Activated gamma-delta T cell treated with anti-CD3 and anti-CD28 coated beads, Interleukin-2, amount 50 U/mL, for 16 hours (primary cell): ENCODE measurements around the gene TMEM91.
"Not testable (repeated sequence)": the region's sequence is repeated elsewhere in the genome, so short reads cannot be mapped to it uniquely, and the experiment has no call there.

Experiments
- DNase-seq: peaks from one replicate; pipeline ENCODE4 v3.0.0-alpha.2; 2020; ENCODE audit warnings: low read depth

Gene TMEM91

GRCh38 chr19:41381536-41381935, 5.2 kb downstream of the TMEM91 start:
- not testable (repeated sequence) for DNase-seq

GRCh38 chr19:41384351-41384750, 8.0 kb downstream of the TMEM91 start:
- no peak for DNase-seq

GRCh38 chr19:41386442-41386841, 10.1 kb downstream of the TMEM91 start:
- no peak for DNase-seq

DNA sequence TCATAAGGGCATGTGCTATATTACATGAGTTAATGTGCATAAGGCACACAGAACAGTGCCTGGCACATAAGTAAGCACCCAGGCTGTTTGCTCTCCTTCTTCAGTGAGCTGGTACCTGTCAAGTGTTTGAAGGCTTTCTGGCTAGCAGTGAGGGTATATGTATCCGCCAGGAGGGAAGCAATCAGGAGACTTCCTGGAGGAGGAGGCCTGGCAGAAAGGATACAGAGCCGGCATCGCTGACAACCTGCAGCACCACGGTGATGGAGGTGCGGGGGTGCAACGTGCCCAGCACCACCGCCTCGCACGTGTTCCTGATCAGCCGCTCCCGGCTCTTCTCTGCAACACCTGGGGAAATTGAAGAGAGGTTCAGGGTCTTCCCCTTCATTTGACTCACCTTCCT, 15.3 kb downstream of the TMEM91 start:
- no peak for DNase-seq

DNA sequence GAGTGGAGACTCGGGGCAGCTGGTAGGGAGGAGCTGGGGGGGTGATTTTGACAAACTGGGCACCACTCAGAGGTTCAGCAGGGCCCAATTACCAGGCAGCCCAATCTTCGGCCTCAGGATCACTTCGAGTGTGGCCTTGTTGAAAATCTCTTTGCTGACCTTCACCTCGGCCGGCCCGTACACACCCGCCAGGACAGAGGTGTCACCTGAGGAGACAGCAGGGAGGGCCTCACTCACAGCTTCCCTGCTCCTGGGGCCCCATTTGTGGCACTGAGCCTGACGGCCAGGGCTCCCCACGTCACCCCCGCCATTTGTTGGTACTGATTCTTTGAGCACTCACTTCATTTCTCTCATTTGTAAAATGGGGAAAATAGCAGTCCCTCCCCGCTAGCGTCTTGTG, 16.4 kb downstream of the TMEM91 start:
- DNase-seq = no peak

DNA sequence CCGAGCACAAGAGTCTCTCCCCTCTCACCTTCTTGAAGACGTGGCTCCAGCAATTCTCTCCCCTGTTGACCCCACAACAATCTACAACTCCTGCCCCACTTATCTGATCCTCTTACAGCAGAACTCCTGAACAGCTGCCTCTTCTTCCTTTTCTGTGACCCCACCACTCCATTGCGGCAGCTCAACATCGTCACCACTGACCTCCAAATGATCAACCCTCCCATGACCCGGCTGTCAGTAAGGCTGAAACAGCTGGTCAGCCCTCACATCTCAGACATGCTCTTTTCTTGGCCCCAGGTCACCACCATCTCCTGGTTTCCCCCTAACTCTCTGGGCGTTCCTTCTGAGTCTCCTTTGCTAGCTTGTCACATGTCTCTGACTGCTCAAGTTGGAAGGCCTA, 19.0 kb downstream of the TMEM91 start:
- DNase-seq = no peak

GRCh38 chr19:41397086-41398049, 21.0 kb downstream of the TMEM91 start, which contains the start of the genes BCKDHA and EXOSC5:
Gene BCKDHA, plus strand, starts transcription at chr19:41397818. Its CDS starts 10 bp downstream, at chr19:41397828.
Gene EXOSC5, minus strand, starts transcription at chr19:41397359. Its CDS starts 31 bp downstream, at chr19:41397328.
- peak; percentile 99 for DNase-seq

GRCh38 chr19:41398050-41398418, 21.7 kb downstream of the TMEM91 start:
- DNase-seq = no peak

DNA sequence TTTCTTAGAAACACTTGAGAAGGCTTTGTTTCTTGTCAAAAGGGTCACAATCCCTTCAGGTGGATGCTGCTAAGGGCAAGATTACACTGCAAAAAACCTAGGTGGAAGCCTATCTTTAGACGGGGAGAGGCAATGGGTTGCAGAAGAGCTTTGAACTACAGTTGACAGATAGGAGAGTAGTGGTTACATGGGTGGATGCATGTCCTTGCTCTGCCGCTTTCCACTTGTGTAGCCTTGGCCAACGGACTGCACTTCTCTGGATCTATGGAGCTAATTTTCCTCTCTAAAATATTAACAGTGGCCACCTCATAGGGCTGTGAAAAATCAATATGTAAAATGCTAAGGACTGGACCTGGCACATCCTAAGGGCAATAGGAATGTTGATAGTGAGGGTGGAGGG, 22.3 kb downstream of the TMEM91 start:
- no peak for DNase-seq

- DNase-seq = no peak
Observed at GRCh38 chr19:41399091-41399490, 22.8 kb downstream of the TMEM91 start.

DNA sequence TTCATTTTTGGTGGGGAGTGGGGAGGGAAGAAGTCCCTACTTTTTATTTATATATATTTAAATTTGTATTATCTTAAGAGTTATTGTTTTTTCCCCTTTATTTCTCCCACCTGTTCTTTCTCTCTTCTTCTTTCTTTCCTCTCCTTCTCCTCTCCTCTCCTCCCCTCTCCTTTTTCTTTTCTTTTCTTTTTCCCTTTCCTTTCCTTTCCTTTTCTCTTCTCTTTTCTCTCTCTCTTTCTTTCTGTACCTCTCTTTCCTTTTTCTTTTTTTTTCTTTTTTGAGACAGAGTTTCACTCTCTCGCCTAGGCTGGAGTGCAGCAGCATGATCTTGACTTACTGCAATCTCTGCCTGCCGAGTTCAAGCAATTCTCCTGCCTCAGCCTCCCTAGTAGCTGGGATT, 23.2 kb downstream of the TMEM91 start:
- no peak for DNase-seq

GRCh38 chr19:41401483-41401882, 25.1 kb downstream of the TMEM91 start:
- DNase-seq = no peak

DNA sequence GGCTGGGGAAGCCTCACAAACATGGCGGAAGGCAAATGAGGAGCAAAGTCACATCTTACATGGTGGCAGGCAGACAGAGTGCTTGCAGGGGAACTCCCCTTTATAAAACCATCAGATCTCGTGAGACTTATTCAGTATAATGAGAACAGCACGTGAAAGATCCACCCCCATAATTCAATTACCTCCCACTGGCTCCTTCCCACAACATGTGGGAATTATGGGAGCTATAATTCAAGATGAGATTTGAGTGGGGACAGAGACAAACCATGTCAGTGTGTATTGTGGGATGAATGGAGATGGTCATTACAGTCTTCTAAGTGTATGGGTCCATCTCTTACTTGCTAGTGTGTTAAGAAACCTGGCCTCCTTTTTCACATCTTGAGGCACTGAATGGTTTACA, 25.7 kb downstream of the TMEM91 start:
- DNase-seq = no peak

DNA sequence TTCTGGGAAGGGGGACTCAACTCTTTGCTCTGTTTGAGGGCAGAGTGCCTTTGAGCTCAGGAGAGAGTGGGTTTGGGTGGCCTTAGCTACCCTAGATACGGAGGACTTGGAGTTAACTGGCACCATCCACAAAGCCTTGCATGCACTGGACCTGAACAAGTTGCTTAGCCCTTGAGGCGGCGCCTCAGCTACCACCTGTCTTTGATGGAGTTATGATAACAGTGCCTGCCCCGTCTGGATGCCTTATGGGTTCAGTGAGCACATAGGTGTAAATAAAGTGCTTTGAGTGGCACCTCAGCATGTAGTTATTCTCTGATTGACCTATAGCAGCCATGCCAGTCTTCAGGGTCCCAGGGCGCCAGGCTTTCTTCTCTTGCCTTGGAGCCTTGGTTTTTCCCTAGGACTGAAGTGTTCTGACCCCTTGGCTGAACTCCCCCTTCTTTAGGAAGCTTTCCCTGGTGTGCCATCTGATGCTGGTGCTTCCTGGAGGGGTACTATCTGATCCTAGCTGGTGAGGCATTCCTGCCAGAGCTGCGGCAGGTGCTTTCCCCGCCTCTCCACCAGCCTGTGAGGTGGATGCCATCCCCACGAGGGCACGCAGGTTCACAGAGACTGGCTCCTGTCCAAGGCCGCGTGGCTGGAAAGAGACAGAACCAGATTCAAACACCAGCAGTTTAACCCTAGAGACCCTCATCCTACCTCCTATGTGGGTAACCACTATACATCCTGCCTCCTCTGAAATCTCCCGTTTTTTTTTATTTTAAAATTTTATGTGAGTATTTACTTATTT, 27.0 kb downstream of the TMEM91 start:
- no peak for DNase-seq

DNA sequence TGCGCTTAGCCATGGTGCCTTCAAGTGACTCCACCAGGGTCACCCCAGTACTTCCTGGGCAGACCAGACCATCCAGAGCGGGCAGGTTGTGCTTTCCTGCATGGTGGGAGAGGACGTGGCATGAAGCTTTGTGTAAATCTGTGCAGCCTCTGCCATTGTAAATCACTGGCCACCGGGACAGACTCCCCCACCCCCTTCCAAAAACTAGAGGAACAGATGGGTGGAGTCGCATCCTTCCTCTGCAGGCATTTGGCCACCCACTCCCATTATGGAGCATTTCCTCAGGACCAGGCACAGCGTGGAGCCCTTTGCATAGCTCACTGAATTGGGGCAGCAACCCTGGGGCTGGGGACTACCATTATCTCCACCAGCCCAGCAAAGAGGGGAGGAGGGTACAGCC, 29.4 kb downstream of the TMEM91 start:
- no peak for DNase-seq

DNA sequence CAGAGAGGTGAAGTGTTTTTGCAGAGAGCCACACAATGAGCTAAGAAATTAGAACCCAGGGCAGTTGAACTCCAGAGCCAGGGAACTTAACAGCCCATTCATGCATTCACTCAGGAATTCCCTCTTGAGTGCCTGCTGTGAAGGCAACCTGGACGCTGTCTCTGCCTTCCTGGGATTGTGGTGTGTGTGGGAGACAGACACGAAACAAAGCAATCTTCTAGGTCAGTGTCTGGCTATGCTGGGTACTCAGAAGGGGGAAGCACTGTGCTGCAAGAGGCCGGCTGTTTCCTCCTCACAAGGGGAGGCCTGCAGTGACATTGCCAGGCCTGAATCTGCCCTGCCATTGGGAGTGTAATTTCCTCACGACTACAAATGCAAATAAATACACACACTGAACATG, 30.9 kb downstream of the TMEM91 start:
- DNase-seq = no peak

- no peak for DNase-seq
Observed at GRCh38 chr19:41408256-41408655, 31.9 kb downstream of the TMEM91 start.

DNA sequence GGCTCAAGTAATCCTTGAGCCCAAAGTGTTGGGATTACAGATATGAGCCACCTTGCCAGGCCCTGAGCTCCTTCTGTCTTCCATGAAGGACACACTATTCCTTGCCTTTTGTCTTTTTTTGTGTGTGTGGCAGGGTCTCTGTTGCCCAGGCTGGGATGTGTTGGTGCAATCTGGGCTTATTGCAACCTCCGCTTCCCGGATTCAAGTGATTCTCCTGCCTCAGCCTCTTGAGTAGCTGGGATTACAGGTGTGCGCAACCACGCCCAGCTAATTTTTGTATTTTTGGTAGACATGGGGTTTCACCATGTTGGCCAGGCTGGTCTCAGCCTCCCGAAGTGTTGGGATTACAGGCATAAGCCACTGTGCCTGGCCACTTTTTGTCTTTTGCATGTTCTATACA, 32.5 kb downstream of the TMEM91 start:
- DNase-seq = not testable (repeated sequence)

GRCh38 chr19:41409288-41409687, 33.0 kb downstream of the TMEM91 start:
- DNase-seq = no peak

GRCh38 chr19:41410336-41411054, 34.2 kb downstream of the TMEM91 start:
- DNase-seq = no peak

GRCh38 chr19:41411100-41411967, 35.0 kb downstream of the TMEM91 start:
- no peak for DNase-seq

GRCh38 chr19:41411968-41412265, 35.6 kb downstream of the TMEM91 start:
- no peak for DNase-seq
